Ovary (tissue), 3 donors: ENCODE measurements around the gene NIN.

Source experiments
- CTCF ChIP-seq, 3 donors: fragments of 450-650 bp in 2 of 3; fragments of 200-600 bp in 1 of 3; IDR thresholded peaks; one replicate each; pipeline versions ENCODE4 v1.5.1 to v1.8.0; 2016 to 2022; ENCODE audit warnings: antibody characterized with exemption in 3 of 3, mild to moderate bottlenecking in 1 of 3
- EP300 ChIP-seq: sonication (generic); formaldehyde crosslinking; IDR thresholded peaks from one replicate; pipeline ENCODE4 v1.6.1; 2017; ENCODE audit warnings: antibody characterized with exemption
- POLR2A ChIP-seq: fragments of 450-650 bp; IDR thresholded peaks from one replicate; pipeline ENCODE4 v1.6.1; 2017; ENCODE audit warnings: antibody characterized with exemption, mild to moderate bottlenecking, moderate library complexity
- donor health status: DM: no; HTN: no; CAD: no.

GRCh38 chr14:50834802-50835276 lies 3.9 kb upstream of the NIN start:
- no peak for TF ChIP-seq POLR2A
- no peak for TF ChIP-seq CTCF (IDR thresholded peaks at IDR 0.05)
- TF ChIP-seq EP300: no peak
